HTR-8/SVneo (cell line): ENCODE data around the gene BIK.
A peak's percentile ranks its signal among the peaks of the same experiment; 100 is the strongest.

Experiments
- DNase-seq: peaks from one replicate; pipeline ENCODE4 v3.0.0; 2011; ENCODE audit warnings: low spot score, mixed read lengths; ENCODE audit not compliant: insufficient read length
- FAIRE-seq: peaks from 2 replicates; lab custom pipeline; 2011; peaks lifted over from hg19 to GRCh38; lab: Jason Lieb, UNC

BIK gene, protein sequence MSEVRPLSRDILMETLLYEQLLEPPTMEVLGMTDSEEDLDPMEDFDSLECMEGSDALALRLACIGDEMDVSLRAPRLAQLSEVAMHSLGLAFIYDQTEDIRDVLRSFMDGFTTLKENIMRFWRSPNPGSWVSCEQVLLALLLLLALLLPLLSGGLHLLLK

DNA sequence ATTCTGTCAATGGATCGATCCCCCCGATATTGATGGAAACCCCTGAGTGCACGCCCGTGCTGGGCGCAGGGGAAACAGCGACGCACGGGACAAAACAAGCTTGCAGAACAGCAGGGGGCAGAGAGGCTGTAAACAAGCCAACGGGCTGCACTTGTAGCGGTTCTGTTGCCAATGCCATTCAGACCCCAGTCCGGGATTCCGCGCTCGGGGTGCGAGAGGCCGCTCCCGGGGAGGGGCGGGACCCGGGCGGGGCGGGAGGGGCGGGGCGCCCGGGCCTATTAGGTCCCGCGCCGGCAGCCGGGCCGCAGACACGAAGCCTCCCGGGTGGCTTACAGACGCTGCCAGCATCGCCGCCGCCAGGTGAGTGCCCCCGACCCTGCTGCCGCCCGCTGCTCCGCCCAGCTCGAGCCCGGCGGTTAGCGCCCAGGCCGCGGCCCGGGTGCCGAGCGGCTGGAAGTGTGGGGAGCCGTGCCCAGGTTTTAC is at the start of gene BIK:
BIK (plus strand) TSS at position 307 of the 483 bp plus-strand sequence. CDS start 13,273 bp downstream, outside the sequence.
- no peak for FAIRE-seq
- DNase-seq, result peak; percentile 56

DNA sequence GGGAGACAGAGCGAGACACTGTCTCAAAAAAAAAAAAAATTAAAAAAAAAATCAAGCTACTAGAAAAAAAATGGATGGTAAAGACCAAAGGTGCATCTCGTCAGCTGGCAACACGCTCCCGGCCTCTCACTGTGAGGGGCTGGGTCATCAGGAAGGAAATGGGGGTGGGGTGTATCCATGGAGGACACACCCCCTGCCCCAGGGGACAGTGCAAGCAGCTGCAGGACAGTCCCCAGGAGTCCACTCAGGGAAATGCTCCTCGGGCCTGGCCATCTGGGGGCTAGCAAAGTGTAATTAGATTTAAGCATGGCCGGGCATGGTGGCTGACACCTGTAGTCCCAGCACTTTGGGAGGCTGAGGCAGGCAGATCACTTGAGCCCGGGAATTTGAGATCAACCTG is 44.4 kb upstream of the BIK start:
- DNase-seq (no peak), FAIRE-seq (no peak)

GRCh38 chr22:43066844-43067385 is 43.6 kb upstream of the BIK start:
- peak; percentile 28 for FAIRE-seq
- peak; percentile 72 for DNase-seq

GRCh38 chr22:43077121-43077877 is 33.3 kb upstream of the BIK start:
- FAIRE-seq (no peak), DNase-seq (no peak)

- DNase-seq, result no peak
- FAIRE-seq, result no peak
These were observed 32.0 kb upstream of the BIK start for GRCh38 chr22:43078522-43078921.

GRCh38 chr22:43079742-43080141 is 30.8 kb upstream of the BIK start:
- FAIRE-seq (no peak), DNase-seq (no peak)

DNA sequence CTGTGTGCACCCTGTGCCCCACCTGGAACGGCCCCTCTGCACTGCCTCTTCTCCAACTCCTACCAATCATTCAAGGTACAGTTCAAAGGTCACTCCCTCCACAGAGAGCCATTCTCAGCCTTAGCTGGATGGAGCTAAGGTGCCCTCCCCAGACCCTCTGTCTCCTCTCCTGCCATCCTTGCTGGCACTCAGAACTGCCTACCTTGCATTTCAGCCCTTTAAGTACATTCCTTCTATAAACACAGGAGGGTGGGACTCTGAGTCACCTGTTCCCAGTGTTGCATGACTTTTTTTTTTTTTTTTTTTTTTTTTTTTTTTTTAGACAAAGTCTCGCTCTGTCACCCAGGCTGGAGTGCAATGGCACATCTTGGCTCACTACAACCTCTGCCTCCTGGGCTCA is 29.9 kb upstream of the BIK start:
- no peak for DNase-seq
- no peak for FAIRE-seq

- DNase-seq, result no peak
- FAIRE-seq, result no peak
These were observed 28.6 kb upstream of the BIK start for GRCh38 chr22:43081968-43082367.

- FAIRE-seq, result no peak
These were observed 24.6 kb upstream of the BIK start for GRCh38 chr22:43085658-43086606.

GRCh38 chr22:43088627-43088983 is 21.9 kb upstream of the BIK start:
- no peak for DNase-seq
- FAIRE-seq, result no peak

More at GRCh38 chr22:43085658-43086606, 24.6 kb upstream of the BIK start:
- DNase-seq, result no peak

DNA sequence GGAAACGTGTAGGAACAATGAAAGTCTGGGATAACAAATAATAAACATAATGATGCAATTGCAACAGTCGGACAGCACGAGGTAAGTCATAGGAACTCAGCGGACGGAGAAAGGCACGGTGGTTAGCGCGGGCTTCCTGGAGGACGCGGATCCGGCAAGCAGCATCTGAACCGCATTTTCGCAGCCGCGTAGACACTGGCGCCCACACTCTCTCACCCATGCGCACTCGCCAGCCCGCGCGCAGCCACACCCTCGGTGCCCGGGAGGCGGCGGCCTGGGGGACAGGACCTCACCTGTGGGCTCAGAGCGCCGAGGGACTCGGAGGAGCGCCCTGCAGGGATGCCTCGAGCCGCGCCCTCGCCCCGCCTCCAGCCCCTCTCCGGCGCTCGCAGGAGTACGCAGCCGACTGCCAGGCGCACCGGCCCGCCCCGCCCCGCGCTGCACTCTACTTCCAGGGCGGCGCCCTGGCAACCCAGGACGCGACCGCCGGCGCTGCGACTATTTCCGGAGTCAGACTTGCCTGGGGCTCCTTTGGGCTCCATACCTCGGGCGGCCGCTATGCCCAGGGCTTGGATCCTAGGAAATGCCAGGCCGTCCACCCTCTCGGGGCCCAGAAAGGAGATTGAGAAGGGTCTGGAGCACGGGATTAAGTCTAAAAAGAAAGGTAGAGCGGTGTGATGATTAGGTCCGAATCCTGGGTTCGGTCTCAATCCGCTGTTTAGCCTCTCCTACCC is 21.4 kb upstream of the BIK start, which contains the start of gene TTLL1:
TTLL1 (minus strand) TSS at position 408 of the 734 bp plus-strand sequence. CDS start 13,805 bp downstream, outside the sequence.
- peak; percentile 13 for FAIRE-seq
- peak; percentile 91 for DNase-seq

DNA sequence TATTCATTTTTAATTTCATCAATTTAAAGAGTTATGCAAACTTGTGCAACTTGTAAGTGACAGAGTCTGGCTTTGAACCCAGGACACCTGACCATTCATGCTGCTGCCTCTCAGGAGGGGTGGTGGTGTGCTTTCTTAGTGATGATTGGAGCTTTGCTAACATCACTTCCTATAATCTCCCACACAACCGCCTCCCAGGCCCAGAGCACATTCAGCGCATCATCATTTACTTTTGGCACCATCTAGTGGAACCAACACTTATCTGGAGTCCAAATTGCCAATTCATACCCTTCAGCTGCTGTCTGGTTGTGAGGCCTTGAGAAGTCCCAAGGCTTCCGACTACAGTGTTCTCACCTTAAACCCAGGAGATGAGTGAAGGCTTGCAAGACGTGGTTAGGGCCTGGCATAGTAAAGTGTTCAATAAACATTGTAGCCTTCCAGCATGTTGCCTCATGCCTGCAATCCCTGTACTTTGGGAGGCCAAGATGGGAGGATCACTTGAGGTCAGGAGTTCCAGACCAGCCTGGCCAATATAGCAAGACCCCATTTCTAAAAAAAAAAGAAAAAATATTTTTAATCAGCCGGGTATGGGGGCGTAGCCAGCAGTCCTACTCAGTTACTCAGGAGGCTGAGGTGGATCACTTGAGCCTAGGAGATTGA is 20.3 kb upstream of the BIK start:
- peak; percentile 57 for FAIRE-seq
- peak; percentile 75 for DNase-seq

- DNase-seq, result no peak
- no peak for FAIRE-seq
These were observed 18.5 kb upstream of the BIK start for GRCh38 chr22:43092085-43092484.

DNA sequence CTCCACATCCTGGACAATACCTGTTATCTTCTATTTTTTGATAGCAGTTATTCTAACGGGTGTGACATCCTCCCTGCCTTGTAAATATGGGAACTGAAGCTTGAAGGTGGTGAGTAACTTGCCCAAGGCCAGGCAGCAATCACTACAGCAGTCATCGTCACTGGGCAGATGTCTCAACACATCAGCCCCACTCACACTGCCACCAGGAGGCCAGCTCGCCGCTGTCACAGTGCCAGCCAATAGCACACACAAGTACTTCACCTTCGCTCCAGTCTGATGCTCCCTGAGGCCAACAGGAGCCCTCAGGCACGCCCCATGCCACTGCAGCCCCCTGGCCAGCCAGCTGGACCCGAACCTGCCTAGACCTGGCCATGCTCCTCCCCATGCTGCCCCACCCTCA is 16.5 kb upstream of the BIK start:
- DNase-seq, result no peak
- peak; percentile 13 for FAIRE-seq

DNA sequence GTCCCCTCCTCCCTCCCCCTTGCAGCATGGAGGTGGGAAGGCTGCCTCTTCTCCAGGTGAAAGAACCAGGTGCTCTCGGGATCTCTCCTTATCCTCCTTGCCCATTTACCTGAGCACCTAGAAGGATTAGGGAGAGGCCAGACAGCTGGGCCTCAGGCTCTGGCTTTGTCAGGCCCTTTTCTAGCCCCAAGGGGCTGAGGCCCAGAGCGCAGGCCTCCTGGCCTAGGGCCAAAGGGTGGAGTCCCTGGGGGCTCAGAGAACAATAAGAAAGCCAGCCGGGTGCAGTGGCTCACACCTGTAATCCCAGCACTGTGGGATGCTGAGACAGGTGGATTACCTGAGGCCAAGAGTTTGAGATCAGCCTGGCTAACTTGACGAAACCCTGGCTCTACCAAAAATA is 16.0 kb upstream of the BIK start:
- FAIRE-seq, result no peak
- no peak for DNase-seq

DNA sequence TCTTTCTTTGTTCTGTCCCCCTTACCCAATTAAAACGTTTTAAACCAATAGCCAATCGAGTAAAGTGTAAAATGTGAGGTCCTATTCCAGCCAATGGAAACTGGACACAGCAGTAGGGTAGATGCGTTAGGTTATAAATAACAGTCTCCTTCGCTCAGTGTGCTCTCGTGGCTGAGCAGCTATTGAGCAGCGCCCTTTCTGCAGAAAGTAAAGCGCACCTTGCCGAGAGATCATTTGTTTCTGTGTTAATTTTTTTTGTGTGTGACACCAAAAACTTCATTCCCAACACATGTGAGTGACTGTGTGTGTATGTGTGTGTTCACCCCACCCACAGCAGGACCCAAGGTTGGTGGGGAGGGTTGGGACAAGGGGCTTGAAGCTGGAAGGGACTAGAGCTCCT is 14.1 kb upstream of the BIK start:
- FAIRE-seq (no peak), DNase-seq (no peak)

DNA sequence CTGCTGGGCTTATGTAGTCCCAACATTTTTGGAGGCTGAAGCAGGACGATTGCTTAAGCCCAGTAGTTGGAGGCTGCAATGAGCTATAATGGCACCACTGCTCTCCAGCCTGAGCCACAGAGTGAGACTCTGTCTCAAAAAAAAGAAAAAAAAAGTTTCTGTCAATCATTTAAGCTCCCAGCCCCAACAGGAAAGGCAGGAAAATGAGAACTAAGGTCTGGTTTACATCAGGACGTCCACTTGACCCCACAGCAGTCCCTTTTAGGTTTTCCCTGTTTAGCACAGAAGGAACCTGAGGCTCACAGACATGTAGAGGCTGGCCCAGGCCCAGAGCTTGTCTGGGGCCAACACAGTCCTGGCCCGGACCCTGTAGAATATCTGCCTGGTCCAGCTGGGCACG is 12.2 kb upstream of the BIK start:
- no peak for FAIRE-seq

GRCh38 chr22:43099095-43099494 is 11.5 kb upstream of the BIK start:
- FAIRE-seq (no peak), DNase-seq (no peak)

More for the DNA sequence above, 12.2 kb upstream of the BIK start:
- no peak for DNase-seq

- FAIRE-seq, result no peak
- no peak for DNase-seq
These were observed 10.3 kb upstream of the BIK start for GRCh38 chr22:43100225-43100624.
